Gastroesophageal sphincter (tissue), 4 donors: ENCODE data around the gene CLDN11. TPM values are rescaled to one million over a fixed set of nuclear protein-coding genes. Genes with fewer than 3 reads are reported as not detected.

ENCODE experiments used
- ATAC-seq: fragments of 150-250 bp; one replicate; pipeline ENCODE4 v1.9.1; 2016; ENCODE audit warnings: mild to moderate bottlenecking, moderate library complexity
- H3K27ac ChIP-seq, 4 donors: fragments of 200-600 bp; sonication (generic) in 3 of 4; 1 replicate in 3 of 4; 2 replicates in 1 of 4; pipeline ENCODE4 v1.5.1; 2016 to 2019
- H3K27me3 ChIP-seq: fragments of 200-600 bp; sonication (generic); one replicate; pipeline ENCODE4 v1.5.1; 2019
- H3K36me3 ChIP-seq, 2 donors: fragments of 200-600 bp; sonication (generic); one replicate each; pipeline ENCODE4 v1.5.1; 2019; ENCODE audit warnings: control low read depth in 1 of 2
- H3K4me1 ChIP-seq, 3 donors: fragments of 200-600 bp; sonication (generic); 1 replicate in 2 of 3; 2 replicates in 1 of 3; pipeline ENCODE4 v1.5.1; 2016 to 2019; ENCODE audit warnings: control low read depth in 2 of 3
- H3K4me3 ChIP-seq, 2 donors: fragments of 200-600 bp; sonication (generic); one replicate each; pipeline ENCODE4 v1.5.1; 2019; ENCODE audit warnings: mild to moderate bottlenecking in 1 of 2, moderate library complexity in 1 of 2
- H3K9me3 ChIP-seq, 3 donors: fragments of 200-600 bp; sonication (generic); one replicate each; pipeline ENCODE4 v1.5.1; 2017 to 2019; ENCODE audit warnings: control low read depth in 2 of 3
- EP300 ChIP-seq: sonication (generic); formaldehyde crosslinking; IDR thresholded peaks from one replicate; pipeline ENCODE4 v1.6.1; 2017; ENCODE audit warnings: antibody characterized with exemption, mild to moderate bottlenecking
- POLR2A ChIP-seq, 2 donors: fragments of 450-650 bp; IDR thresholded peaks; one replicate each; pipeline ENCODE4 v1.6.1; 2017; ENCODE audit warnings: antibody characterized with exemption in 2 of 2, mild to moderate bottlenecking in 2 of 2, moderate library complexity in 1 of 2
- POLR2AphosphoS5 ChIP-seq: sonication (generic); formaldehyde crosslinking; IDR thresholded peaks from one replicate; pipeline ENCODE4 v1.6.1; 2017; ENCODE audit warnings: antibody characterized with exemption
- WGBS, 2 donors: methylation state at CpG; one replicate each; pipeline ENCODE4 v1.1.5; 2018; ENCODE audit warnings: low coverage in 1 of 2; 5-methylcytosine and 5-hydroxymethylcytosine counted together
- total RNA-seq, 4 donors: library from RNA; depleted of rRNA; stranded (reverse); fragments of >200 nt; gene quantifications; one replicate each; pipeline ENCODE4 v1.1.0, GENCODE V29; 2016
- TF ChIP-seq, protein P1 (sequence below), 4 experiments: fragments of 200-600 bp in 2 of 4; fragments of 450-650 bp in 2 of 4; sonication (generic) in 1 of 4; IDR thresholded peaks; one replicate each; pipeline ENCODE4 v1.5.1; 2017 to 2019; ENCODE audit warnings: antibody characterized with exemption in 4 of 4, mild to moderate bottlenecking in 2 of 4, moderate library complexity in 2 of 4

Gene CLDN11
- total RNA-seq, 4 donors from 2014 or later: 1.4 to 7.7 (median 2.5) TPM

DNA sequence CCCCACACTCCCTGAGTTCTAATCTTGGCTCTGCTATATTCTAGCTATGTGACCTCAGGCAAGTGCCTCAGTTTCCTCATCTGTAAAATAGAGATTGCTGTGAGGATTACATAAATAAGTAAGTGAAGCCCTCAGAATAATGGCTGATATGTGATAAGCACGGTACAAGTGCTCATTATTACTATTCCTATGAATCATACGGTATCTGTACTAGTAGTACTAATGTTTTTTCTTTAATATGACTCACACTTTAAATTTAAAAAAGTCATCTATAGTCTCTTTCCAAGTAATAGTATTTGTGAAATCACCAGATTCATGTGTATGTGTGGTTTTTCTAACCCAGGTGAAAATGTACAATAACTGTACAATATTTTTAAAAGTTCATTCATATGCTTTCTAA, 58.7 kb downstream of the CLDN11 start:
- Histone ChIP-seq H3K4me1 (no peaks in the 10 kb centered on the region), H3K27me3 (peaks cover 6% of the 10 kb centered on the region), H3K4me3 (no peak overlapping the region), H3K36me3 (no peaks in the 10 kb centered on the region), H3K27ac (no peak overlapping the region), H3K9me3 (no peaks in the 10 kb centered on the region)
- TF ChIP-seq POLR2A (IDR thresholded peaks at IDR 0.05) (no peak), POLR2AphosphoS5 (no peak), EP300 (no peak)
- TF ChIP-seq, protein P1, sequence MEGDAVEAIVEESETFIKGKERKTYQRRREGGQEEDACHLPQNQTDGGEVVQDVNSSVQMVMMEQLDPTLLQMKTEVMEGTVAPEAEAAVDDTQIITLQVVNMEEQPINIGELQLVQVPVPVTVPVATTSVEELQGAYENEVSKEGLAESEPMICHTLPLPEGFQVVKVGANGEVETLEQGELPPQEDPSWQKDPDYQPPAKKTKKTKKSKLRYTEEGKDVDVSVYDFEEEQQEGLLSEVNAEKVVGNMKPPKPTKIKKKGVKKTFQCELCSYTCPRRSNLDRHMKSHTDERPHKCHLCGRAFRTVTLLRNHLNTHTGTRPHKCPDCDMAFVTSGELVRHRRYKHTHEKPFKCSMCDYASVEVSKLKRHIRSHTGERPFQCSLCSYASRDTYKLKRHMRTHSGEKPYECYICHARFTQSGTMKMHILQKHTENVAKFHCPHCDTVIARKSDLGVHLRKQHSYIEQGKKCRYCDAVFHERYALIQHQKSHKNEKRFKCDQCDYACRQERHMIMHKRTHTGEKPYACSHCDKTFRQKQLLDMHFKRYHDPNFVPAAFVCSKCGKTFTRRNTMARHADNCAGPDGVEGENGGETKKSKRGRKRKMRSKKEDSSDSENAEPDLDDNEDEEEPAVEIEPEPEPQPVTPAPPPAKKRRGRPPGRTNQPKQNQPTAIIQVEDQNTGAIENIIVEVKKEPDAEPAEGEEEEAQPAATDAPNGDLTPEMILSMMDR (IDR thresholded peaks at IDR 0.05): no peak
- WGBS, 2 donors: 50 to 79% methylated on average over 2 of the region's 2 CpGs
- ATAC-seq: no peak

DNA sequence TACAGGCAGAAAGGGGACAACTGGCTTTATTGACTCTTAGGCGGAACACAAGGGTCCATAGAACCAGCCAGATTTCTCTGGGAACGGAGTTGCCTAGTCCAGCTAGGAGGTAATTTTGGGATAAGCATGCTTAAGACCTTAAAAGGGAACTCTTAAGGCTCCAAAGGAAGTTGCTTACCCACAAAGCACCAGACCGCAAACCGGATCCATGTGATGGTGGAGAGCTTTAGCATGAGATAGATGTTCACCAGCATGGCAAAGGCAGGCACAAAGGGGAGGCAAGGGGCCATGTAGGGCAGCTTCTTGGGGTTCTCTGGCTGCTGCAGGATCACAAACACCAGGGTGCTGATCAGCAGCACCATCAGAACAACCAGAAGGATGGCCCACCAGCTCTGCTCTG, 61.4 kb downstream of the CLDN11 start:
- H3K4me1 ChIP-seq: no peaks in the 10 kb centered on the region
- no peaks in the 10 kb centered on the region for H3K27me3 ChIP-seq
- no peak for ATAC-seq
- no peaks in the 10 kb centered on the region for H3K36me3 ChIP-seq
- no peak overlapping the region for H3K27ac ChIP-seq
- WGBS, 2 donors: 80 to 94% methylated on average over 1 to 4 of the region's 4 CpGs
- no peaks in the 10 kb centered on the region for H3K9me3 ChIP-seq
- H3K4me3 ChIP-seq: no peak overlapping the region
- TF ChIP-seq EP300 (no peak), POLR2AphosphoS5 (no peak)

DNA sequence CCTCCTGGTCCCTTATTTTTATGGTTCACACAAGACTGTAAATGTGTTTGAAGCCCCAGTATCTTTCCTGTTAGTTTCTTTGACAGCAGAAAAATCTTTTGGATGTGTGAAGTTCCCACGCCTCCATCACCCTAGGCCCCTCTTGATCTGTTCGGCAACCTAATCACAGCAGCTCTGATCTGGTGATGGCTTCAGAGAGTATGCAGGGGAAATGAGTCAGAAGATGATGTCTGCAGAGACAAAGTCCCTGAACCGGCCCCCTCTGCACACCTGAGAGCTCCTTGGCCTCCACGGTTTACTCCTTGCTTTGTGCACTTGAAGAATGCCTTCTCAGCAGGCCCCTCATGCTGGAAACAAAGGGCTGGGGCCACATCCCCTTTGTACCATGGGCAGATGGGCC, 63.5 kb downstream of the CLDN11 start:
- WGBS, 2 donors: 71 to 89% methylated on average over 3 to 4 of the region's 4 CpGs
- no peak for ATAC-seq
- H3K4me3 ChIP-seq: no peak overlapping the region
- no peaks in the 10 kb centered on the region for H3K9me3 ChIP-seq
- no peak for TF ChIP-seq POLR2A (IDR thresholded peaks at IDR 0.05)
- no peak for TF ChIP-seq POLR2AphosphoS5
- TF ChIP-seq, protein P1 (IDR thresholded peaks at IDR 0.05): no peak
- no peaks in the 10 kb centered on the region for H3K4me1 ChIP-seq
- H3K27me3 ChIP-seq: no peaks in the 10 kb centered on the region
- H3K36me3 ChIP-seq: no peaks in the 10 kb centered on the region
- H3K27ac ChIP-seq: no peak overlapping the region

DNA sequence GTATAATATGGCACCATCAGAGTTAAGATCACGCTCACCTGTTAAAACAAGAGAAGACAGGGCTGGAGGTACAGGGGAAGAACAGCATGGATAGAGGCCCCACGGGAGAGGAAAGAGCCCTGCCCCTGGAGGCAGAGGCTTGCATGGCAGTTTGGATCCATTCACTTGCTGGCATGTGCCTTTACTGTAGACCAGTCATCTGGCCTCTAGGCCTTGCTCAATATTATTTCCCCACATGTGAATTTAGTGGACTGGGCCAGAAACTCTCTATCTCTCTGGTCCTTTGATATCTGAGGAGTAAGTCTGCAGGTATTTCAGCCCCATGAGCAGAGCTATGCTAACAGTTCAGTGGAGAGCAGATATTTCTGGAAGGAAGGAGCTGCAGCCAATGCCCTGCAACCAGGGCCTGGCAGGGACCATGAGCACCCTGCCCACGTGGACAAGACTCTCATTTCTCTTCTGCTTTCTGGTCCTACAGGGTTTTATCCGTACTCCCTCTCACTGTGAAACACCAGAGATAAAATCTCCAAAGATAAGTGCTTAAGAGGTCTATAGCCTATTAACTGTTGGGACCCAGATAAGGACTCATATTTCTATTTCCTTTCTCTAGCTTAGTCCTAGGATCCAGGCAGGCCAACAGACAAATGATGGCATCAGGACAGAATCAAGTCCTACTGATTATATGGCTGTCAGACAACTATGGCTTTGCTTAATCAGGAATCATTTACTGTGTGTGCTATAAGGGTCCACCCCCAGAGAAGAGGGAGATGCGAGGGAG, 65.0 kb downstream of the CLDN11 start:
- Histone ChIP-seq H3K4me3 (no peak overlapping the region), H3K27ac (no peak overlapping the region), H3K36me3 (no peaks in the 10 kb centered on the region), H3K4me1 (no peaks in the 10 kb centered on the region), H3K27me3 (no peaks in the 10 kb centered on the region), H3K9me3 (no peaks in the 10 kb centered on the region)
- no peak for ATAC-seq
- TF ChIP-seq EP300 (no peak), POLR2AphosphoS5 (no peak), POLR2A (IDR thresholded peaks at IDR 0.05) (no peak)
- TF ChIP-seq, protein P1 (IDR thresholded peaks at IDR 0.05): no peak
- 48 to 63% methylated on average over 4 to 5 of the region's 5 CpGs for WGBS, 2 donors

Other genes starting within 250 kb of the CLDN11 start
- 100 to 1,000 TPM in 1 of 4 donors, 10 to 100 TPM in 3; 45.2 to 113 (median 83.9) TPM for gene PHC3, start 237.1 kb upstream of the CLDN11 start, total RNA-seq
- 10 to 100 TPM; 41.9 to 69.0 (median 45.3) TPM for gene PRKCI, start 196.4 kb upstream of the CLDN11 start, total RNA-seq
- 10 to 100 TPM; 29.1 to 52.8 (median 35.9) TPM for gene SKIL, start 61.2 kb upstream of the CLDN11 start, total RNA-seq
- under 1 TPM; under 0.01 to 0.99 (median 0.43) TPM for gene SLC7A14, start 167.2 kb downstream of the CLDN11 start, total RNA-seq